ENCODE measurements around the gene RASGRF1.
A peak's percentile ranks its signal among the peaks of the same experiment; 100 is the strongest.

RASGRF1 gene

DNA sequence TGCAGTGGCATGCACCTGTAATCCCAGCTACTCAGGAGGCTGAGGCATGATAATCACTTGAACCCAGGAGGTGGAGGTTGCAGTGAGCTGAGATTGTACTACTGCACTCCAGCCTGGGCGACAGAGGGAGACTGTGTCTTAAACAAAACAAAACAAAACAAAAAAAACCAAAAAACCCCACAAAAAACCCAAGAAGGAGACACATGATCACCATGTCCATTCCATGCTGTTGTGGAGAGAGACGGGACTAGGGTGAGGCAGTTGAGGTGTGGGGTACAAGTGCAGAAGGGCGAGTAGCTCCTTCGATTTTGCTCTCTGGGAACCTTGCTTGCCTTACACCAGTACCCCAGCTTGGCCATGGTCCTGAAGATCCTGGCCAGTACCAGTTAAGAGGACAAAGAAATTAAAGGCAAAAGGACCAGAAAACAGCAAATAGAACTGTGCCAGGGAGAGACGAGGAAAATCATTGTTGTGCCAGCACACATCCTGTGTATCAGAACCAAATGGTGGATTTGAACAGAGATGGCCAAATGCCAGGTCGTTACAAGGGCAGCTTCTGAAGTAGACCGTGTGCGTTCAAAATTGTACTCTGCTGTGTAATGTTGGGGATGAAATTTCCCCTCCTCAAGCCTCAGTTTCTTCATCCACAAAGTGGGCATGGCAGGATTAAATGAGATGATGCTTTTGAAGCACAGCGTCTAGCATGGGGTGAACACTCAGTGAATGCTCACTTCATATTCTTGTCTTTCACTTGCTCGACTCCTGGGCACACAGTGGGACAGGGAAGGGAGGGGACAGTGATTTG, 102.8 kb downstream of the RASGRF1 start:
- no peak for DNase-seq (ENCODE audit: low read depth in 2 of 2)

DNA sequence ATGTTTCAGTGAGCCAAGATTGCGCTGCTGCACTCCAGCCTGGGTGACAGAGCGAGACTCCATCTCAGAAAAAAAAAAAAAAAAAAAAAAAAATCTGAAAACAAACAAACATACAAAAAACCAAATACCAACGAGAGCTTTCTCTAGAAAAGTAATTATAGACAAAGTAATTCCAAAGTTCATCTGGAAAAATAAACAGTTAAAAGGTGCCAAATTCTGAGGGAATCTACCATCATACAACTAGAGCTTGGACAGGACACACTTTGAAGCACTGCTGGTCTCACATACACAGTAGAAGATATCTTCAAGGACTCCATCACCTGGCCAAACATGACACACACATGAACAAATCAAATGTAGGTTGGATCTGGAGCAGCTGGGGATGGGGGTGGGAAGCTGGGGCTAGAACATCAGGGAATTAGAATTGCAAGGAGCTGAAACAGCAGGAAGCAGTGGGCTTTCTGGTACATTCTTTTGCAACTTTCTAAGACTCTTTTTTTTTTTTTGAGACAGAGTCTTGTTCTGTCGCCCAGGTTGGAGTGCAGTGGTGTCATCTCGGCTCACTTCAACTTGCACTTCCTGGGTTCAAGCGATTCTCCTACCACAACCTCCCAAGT, 104.6 kb downstream of the RASGRF1 start:
- DNase-seq (ENCODE audit: low read depth in 2 of 2), result no peak

DNA sequence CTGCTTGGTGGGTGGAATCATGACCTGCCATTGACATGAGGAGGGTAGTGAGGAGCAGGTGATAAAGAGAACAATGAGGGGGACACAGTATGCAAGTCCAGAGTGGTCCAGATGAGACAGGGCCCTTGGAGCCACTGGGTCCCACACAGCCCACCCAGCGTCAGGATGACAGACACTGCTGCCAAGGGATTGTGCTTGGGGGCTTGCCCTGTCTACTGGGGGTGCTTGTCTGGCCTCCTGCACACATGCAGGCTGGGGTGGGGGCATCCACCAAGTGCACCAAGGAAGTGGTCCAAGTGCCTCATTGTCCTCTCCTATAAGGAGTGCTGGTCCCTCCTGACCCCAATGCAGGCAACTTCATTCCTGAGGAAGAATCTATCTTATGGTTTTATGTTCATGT, 106.5 kb downstream of the RASGRF1 start:
- DNase-seq (ENCODE audit: low read depth in 2 of 2), result no peak

DNA sequence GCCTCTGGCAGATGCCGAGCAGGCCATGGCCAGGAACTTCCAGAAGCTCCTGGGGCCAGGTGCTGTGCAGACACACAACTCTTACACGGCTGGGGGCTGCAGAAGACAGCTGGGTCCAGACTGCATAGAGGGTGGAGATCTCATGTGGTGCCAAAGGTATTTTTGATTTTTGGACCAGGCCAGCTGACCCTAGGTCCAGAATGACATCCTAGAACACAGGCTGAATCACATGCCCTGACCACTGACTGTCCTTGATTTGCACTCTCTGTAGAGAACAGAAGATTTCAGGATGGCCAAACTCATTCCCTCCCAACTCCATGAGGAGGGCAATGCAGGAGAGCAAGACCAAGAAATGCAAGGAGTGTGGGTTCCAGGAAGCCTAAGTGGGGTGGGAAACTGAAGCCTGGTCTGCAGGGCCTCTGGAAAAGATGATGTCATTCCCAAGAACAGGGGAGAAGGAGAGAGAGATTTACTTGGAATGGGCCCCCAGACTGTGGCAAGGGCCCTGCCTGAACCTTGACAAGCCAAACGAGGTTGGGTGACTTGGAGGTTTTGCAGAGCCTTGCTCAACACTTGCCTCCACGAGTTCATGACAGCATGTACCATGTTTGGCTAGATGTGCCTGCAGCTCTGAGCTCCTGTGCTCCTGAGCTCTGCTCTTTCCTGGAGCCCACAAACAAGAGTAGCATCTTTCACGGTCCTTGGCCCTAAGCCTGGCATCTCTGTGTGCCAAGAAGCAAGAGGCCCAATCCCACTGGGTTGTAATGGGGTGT, 107.2 kb downstream of the RASGRF1 start:
- no peak for DNase-seq (ENCODE audit: low read depth in 2 of 2)

DNA sequence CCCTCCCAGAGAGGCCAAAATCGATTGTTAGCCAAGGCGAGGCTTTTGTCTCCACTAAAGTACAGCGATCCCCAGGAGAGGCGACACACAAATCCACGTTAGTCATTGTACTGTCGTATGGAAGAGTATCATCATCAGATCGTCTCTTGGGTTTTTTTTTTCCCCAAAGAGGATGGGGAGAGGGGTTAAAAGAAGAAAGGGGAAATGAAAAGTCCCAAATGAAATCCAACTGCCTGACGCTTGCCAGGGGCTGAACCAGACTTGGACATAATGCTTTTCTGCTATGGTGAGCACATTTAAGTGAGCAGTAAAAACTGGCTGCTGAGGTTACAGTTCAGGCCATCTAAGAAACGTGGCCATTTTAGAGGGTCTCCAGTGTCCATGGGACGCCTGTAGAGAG, 107.8 kb downstream of the RASGRF1 start:
- DNase-seq (ENCODE audit: low read depth in 2 of 2), result no peak

DNA sequence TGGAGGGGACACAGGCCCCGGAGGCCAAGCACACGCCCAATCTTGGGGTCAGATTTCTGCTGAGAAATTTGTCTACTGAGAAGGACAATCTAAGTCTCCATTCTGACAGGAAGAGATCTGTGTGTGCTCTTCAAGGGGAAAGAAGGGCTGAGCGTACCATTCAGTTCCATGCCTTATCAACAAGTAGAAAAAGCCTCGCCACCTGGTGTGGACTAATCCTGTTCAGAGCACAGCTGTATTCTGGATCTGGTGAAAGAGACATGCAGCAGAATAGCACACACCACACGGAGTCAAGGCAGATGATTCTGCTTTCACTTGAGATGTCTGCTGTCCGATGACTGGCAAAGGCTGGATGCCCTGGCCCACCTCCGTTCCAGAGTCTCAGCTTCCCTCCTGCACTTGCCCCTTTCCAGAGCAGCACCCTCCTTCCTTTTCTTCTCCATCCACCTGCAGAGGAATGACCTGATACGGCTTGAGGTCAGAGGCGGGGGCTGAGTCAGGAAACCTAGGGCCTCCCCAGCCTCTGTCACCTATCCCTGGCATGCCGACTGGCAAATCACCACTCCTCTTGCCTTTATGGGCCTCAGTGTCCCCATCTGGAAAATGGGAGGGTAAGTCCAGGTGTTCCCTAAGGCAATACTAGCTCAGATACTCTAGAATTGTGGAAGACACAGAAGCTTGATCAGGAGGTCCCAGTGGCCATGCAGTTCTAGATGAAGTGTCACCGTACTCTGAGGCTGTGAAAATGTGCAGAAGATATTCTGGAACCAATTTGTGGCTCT, 108.9 kb downstream of the RASGRF1 start:
- DNase-seq (ENCODE audit: low read depth in 2 of 2), result no peak

DNA sequence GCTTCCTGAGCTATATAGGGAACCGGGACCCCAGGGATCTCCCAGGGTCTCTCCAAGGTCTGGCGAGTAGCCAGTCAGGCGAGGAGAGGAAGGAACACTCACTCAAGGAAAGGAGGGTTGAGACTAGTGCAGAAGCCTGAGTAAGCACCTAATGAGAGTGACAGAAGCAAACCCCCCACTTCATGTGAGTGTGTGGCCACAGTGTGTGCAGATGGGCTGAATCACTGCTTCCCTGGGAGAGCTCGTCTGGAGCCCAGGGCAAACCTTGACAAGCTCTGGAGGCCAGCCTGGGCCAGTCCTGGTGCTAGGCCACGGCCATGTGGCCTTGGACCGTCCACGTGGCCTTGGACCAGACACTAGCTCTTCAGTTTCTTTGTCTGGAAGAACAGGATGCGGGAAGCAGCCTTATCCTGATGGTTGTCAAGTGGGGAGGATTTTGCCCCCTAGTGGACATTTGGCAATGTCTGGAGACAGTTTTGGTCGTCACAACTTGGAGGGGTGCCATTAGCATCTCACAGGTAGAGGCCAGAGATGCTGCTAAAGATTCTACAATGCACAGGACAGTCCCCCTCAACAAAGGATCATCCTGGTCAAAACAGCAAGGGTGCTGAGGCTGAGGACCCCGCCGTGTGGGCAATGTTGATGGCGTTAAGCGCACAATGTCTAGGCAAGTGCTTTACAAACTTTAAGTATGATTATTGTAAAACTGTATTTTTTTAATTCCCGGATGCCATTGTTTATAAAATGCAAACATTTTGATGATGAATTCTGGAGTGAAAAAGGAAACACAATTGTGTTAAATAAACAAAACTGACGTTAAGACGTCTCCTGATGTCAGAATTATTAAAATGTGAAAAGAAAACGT, 110.9 kb downstream of the RASGRF1 start:
- peak in 1 of 2 donors; percentile 15 for DNase-seq (ENCODE audit: low read depth in 2 of 2)

DNA sequence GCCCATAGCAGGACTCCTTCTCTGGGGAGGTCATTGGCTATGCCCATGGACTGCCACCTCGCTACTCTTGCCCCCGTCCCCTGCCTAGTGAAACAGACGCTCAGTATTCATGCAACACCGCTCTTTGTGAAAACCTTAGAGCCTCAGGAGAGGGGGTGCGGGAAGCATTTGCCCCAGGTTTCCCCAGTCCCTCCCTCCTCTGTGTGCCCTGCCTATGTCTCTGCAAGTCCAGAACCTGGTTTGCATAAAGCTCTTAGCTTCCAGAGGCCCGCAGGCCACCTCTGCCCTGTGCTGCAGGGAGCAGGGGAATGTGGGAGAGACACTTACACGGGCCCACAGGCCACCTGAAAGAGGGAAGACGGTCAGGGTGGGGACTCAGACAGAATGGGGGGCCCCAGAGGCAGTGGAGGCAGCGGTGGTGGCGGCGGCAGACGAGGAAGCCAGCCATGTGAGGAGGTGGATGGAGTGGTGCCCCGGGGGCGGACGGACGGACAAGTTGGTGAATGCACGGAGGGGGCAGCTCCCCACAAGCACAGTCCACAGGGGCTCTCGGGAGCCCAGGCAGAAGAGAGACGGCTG, 111.9 kb downstream of the RASGRF1 start:
- no peak for DNase-seq (ENCODE audit: low read depth in 2 of 2)

DNA sequence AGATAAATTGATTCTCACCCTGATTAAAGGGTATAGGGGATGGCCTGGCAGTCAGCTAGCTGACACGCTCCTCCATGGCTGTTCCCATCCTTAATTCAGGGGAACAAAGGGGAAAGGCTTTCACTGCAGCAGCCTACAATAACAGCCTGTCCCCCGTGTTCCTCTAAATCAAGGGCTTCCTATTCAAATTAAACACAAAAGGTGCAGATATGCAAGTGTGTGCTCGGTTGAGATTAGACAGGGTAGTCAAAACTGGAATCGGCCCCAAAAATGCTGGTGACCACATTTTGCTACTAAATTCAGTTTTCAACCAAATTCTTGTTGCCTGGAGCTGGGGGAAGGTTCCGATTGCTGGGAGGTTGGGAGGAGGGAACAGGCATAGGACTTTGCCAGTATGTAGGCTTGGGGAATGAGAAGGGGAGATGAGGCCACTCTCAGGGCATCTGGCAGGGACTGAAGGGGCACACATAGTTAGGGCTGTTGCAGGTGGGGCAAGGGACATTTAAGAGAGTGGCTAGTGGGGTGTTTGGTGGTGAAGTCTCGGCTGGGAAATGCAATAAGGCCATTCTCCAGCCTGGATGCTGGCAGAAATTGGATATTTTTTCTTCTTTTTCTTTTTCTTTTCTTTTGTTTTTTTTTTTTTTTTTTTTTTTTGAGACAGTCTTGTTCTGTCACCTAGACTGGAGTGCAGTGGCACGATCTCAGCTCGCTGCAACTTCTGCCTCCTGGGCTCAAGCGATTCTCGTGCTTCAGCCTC, 112.8 kb downstream of the RASGRF1 start:
- DNase-seq (ENCODE audit: low read depth in 2 of 2), result no peak

DNA sequence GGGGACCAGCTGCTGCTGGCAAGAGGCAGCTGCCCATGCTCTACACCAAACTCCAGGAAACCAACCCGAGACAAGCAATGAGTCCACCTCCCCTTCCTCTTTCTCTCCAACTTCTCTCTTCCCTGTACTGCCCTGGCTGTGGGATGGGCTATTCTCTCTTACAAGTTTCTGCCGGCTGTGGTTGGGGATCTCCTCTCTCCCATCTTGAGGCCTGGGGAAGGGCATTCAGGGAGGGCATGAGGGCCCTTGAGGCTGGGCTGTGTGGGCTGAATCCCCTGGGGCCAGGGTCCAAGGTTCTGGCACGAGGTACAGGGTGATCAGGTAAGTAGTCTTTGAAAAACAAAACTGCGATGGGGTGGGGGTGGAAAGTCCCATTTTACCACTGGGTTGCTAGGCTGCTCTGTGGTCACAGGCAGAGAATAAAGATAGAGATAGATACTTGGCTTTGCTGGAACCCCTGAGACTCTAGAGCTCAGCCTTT, 113.4 kb downstream of the RASGRF1 start:
- no peak for DNase-seq (ENCODE audit: low read depth in 2 of 2)

DNA sequence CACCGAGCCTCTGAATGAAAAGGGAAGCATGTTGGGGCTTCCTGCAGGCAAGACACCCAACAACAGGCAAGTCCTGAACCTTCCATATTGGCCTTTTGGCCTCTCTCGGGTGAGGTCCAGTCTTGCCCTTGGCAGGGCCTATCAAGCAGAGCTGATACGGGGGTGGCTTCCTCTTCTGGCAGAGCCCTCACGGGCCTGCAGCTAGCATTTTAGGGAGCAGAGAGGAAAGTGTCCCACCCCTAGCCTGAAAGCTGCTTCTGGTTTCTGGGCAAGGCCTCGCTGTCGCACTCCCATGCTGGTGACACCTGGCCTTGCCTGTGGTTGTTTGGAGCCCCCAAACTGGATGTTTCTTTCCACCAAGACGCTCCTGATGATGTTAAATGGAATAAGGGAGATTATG, 113.9 kb downstream of the RASGRF1 start:
- no peak for DNase-seq (ENCODE audit: low read depth in 2 of 2)

DNA sequence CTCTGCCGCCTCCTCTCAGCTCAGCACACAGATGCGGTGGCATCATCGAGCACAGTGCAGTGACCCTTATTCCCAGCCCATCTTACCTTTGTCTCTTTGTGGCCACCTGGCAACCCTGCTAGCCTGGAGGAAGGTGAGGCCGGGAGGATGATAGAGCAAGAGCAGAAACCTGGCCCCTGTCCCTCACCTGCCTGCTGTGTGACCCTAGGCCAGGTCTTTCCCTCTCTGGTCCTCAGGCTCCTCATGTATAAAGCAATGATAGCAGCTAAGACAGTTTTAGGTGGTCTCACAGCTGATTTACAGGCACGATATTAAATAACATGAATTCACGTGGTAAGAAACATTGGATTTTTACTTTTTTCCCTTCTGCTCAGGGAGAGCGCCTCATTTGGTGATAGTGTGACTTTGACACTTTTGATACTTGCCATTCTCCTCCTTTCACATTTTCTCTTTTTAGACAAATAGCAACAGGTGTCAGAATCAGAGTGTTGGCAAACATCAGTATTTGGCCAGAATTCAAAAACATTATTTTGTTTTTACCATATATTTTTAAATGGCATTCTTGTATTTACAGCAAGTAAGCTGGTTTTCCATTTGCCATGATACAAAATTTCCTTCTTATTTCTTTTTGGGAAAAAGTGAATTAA, 116.2 kb downstream of the RASGRF1 start:
- DNase-seq (ENCODE audit: low read depth in 2 of 2), result no peak

DNA sequence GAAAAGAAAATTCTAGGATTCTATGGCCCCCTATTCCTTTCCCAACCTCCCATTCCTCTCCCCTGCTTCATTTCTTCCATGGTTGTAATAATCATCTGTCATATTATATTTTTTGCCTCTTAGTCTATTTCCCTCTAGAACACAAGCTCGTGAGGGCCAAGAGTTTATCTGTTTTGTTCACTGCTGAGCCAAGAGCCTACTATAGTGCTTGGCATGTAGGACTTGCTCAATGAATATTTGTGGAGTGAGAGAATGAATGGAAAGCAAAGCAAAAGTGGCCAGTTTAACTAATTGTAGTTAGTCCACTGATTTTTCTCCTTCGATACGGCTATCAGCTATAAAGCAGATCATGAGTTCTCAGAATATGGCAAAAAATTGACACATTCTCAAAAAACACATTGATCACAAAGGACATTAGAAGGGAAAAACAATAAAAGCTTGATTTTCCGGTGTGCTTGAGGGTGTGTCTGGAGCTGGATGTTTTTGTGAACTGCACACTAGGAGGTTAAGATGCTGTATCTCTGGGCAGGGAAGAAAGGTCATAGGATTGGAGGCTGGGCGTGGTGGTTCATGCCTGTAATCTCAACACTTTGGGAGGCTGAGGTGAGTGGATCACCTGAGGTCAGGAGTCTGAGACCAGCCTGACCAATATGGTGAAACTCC, 120.8 kb downstream of the RASGRF1 start:
- DNase-seq (ENCODE audit: low read depth in 2 of 2), result no peak

DNA sequence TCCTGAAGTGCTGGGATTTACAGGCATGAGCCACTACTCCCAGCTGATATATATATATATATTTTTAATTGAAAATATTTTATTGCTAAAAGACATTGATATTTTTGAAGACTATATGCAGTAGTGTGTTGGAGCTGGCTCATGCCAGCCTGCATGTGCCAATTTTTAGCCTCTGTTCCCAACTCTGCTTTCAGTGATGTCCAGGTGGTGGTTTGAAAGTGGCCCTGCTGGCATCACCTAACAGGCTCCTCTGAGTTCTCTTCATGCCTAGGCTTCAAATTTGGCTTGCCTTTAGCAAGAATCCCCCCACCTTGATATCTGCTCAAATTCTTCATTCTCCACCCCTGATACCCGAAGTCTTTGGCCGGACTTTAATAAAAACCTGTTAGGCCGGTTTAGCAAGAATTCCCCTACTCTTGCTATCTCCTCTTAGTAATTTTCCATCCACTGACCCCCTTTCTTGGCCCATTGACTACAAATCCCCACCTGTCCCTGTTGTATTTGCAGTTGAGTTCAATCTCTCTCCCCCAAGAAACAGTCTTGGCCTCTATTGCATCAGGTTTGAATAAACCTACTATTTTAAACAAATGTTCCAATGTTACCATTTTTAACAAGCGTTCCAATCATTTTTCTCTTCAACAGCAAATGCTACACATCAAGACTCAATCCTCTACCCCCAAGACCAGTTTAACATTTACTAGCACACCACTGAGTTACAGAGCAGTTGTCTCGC, 121.9 kb downstream of the RASGRF1 start:
- no peak for DNase-seq (ENCODE audit: low read depth in 2 of 2)

DNA sequence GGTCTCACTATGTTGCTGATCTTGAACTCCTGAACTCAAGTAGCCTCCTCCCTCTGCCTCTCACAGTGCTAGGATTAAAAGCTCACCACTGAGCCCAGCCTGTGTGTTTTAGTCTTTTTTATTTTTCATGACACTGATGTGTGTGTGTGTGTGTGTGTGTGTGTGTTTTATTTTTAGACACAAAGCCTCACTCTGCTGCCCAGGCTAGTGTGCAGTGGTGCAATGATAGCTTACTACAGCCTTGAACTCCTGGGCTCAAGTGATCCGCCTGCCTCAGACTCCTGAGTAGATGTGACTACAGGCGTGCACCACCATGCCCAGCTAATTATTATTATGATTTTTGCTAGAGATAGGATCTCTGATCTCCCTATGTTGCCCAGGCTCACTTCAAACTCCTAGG, 122.5 kb downstream of the RASGRF1 start:
- no peak for DNase-seq (ENCODE audit: low read depth in 2 of 2)

DNA sequence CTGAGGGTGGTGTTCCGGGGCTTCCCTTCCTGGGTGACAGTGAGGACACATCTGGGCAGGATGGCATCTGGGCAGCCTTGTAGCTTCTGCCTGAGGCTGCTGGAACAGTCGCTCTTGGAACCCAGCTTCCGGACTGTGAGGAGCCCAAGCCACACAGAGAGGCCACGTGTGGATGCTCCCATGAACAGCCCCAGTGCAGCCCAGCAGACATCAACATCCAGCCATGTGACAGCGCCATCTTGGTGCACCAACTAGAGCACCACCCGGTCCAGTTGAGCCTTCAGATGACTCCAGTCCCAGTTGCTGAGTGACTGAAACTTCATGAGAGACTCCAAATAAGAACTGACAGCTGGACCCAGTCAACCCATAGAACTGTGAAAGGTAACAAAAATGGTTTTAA, 130.3 kb downstream of the RASGRF1 start:
- DNase-seq (ENCODE audit: low read depth in 2 of 2), result no peak

DNA sequence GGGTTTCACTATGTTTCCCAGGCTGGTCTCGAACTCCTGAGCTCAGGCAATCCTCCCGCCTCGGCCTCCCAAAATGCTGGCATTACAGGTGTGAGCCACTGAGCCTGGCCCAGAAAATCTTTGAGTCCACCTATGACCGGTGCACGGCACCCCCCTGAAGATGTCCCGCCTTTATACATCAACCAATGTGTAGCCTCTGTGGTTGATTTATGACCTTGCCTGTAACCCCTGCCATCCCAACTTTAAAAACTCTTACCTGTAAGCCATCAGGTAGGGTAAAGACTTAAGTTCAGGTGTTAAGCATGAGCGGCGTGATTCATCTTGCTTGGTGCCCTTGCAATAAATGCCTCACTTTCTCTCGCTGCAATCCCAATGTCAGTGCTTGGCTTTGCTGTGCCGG, 131.2 kb downstream of the RASGRF1 start:
- DNase-seq (ENCODE audit: low read depth in 2 of 2), result no peak
